MV-4-11 (cell line): ENCODE measurements around the gene BNIPL.

ENCODE experiments used
- DNase-seq: peaks from one replicate; lab custom pipeline; 2025; lab: John Stamatoyannopoulos, UW

Gene BNIPL

GRCh38 chr1:151009674-151010345 is 26.6 kb upstream of the BNIPL start:
- no peak for DNase-seq

DNA sequence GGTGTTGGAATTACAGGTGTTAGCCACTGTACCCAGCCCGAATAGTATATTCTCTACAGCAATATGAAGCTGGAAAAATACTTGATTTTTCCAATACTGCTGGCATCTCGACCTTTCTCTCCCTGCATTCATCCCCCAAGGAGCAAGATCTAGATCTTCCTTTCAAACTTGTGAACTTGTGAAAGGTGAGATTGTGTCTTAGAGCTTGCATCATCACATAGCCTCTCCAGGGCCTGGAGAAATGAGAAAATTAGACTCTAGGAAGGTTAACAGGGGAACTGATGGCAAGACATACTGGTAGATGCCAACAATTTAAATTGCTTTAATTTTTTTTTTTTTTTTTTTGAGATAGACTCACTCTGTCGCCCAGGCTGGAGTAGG is 26.1 kb upstream of the BNIPL start:
- DNase-seq, result no peak

GRCh38 chr1:151011154-151011850 is 25.1 kb upstream of the BNIPL start:
- DNase-seq, result peak; percentile 7

- DNase-seq, result no peak
These were observed 23.5 kb upstream of the BNIPL start for GRCh38 chr1:151012684-151013471.

GRCh38 chr1:151013518-151013917 is 22.9 kb upstream of the BNIPL start:
- no peak for DNase-seq

- peak; percentile 64 for DNase-seq
These were observed 11.7 kb upstream of the BNIPL start for GRCh38 chr1:151024540-151025146.

- no peak for DNase-seq
These were observed 9.9 kb upstream of the BNIPL start for GRCh38 chr1:151026460-151026859.

- no peak for DNase-seq
These were observed 4.2 kb upstream of the BNIPL start for GRCh38 chr1:151032164-151032563.

GRCh38 chr1:151035167-151035566 is 1.2 kb upstream of the BNIPL start:
- DNase-seq, result no peak

- no peak for DNase-seq
These were observed 646 bp downstream of the BNIPL start for GRCh38 chr1:151037032-151037431.

GRCh38 chr1:151039521-151039920 is 3.1 kb downstream of the BNIPL start:
- DNase-seq, result no peak

GRCh38 chr1:151043163-151043562 is 6.8 kb downstream of the BNIPL start:
- no peak for DNase-seq

- DNase-seq, result no peak
These were observed 11.2 kb downstream of the BNIPL start, which contains the start of gene C1orf56 for GRCh38 chr1:151047591-151047924. Gene C1orf56, plus strand, starts transcription at chr1:151047751. Its CDS starts 97 bp downstream, at chr1:151047848.

DNA sequence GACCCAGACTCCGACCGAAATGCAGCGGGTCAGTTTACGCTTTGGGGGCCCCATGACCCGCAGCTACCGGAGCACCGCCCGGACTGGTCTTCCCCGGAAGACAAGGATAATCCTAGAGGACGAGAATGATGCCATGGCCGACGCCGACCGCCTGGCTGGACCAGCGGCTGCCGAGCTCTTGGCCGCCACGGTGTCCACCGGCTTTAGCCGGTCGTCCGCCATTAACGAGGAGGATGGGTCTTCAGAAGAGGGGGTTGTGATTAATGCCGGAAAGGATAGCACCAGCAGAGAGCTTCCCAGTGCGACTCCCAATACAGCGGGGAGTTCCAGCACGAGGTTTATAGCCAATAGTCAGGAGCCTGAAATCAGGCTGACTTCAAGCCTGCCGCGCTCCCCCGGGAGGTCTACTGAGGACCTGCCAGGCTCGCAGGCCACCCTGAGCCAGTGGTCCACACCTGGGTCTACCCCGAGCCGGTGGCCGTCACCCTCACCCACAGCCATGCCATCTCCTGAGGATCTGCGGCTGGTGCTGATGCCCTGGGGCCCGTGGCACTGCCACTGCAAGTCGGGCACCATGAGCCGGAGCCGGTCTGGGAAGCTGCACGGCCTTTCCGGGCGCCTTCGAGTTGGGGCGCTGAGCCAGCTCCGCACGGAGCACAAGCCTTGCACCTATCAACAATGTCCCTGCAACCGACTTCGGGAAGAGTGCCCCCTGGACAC is 11.7 kb downstream of the BNIPL start:
- peak; percentile 44 for DNase-seq

DNA sequence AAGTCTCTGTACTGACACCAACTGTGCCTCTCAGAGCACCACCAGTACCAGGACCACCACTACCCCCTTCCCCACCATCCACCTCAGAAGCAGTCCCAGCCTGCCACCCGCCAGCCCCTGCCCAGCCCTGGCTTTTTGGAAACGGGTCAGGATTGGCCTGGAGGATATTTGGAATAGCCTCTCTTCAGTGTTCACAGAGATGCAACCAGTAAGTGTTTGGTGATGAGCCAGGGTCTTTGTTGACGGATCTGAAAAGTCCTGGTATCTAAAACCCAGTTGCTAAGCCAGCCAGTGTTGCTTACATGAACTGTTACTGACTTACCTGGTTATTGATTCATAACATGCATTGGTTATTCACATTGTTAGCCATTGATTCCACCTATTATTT is 12.3 kb downstream of the BNIPL start:
- DNase-seq, result no peak

DNA sequence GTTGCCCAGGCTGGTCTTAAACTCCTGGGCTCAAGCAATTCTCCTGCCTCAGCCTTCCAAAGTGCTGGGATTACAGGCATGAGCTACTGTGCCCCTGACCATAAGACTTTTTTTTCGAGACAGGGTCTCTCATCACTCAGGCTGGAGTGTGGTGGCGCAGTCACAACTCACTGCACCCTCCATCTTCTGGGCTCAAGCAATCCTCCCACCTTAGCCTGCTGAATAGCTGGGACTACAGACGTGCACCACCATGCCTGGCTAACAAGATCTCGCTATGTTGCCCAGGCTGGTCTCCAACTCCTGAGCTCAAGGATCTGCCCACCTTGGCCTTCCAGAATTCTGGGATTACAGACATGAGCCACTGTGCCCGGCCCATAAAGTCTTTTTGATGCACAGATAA is 13.1 kb downstream of the BNIPL start:
- no peak for DNase-seq

- DNase-seq, result no peak
These were observed 13.8 kb downstream of the BNIPL start for GRCh38 chr1:151050051-151050688.

DNA sequence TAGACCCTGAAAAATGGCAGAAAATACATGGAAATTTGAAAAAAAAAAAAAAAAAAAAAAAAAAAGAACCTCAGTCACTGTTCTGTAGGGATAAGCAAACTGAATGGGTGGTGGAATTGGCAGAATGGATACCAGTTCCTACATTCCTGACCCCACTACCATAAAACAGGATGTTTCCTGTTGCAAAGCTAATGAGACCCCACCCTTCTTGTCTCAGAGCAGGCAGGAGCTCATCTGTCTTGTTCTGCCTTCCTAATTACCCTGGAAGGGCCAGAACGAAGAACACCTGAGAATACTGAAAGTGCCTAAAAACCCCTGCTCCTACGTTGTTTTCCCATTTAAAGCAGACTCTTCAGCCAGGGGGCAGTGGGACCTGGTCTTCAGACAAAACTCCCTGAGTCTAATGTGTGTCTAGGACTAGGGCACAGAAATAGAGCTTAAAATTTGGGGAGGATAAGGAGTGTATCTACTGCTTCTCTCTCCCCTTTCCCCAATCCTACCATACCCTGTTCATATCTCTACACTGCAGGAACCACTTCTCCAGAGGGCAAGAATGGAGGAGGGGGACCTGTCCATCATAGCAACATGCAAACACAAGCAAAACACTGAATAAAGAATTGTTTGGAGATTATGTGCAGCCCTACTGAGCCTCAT is 15.1 kb downstream of the BNIPL start:
- DNase-seq, result no peak

GRCh38 chr1:151054971-151055547 is 18.7 kb downstream of the BNIPL start:
- DNase-seq, result no peak

DNA sequence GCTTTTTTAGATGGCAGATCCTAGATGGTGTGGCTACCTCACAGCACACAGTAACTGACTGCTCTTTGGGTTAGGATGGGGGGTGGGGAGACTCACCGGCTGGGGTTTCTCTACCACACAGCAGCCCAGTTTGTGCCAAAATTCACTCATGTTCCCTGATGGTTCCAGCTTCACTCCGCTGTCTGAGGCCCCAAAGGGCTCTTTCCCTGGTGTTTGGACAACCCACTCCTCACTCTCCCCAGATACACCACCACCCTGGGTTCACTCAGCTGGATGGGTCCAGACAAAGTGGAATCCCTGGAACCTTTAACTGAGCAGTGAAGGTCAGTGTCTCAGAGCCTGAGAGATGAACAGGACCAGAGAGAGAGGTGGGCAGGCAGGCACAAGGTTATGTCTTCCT is 19.2 kb downstream of the BNIPL start:
- no peak for DNase-seq

DNA sequence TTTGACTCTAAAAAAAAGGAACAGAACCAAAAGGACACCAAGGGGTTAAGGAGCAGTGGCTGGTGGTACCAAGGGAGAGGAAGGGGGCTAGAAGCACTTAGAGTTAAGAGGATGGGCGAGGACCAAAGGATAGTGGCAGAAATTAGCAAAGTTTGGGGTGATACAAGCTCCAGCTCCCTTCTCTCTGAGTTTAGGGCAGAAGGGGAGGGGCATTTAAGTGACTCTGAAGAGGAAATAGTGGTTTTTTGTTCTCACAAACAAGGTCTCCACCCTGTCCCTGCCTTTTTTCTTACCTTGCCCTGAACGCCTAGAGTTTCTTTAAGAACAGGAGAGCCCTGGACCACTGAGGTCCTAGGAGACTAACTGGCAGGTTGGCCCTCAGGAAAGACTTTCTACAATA is 19.8 kb downstream of the BNIPL start:
- peak; percentile 23 for DNase-seq
